ENCODE results near the gene SNCB.

GRCh38 chr5:176664886-176665285 lies 34.6 kb upstream of the SNCB start:
- TF ChIP-seq, protein P1, sequence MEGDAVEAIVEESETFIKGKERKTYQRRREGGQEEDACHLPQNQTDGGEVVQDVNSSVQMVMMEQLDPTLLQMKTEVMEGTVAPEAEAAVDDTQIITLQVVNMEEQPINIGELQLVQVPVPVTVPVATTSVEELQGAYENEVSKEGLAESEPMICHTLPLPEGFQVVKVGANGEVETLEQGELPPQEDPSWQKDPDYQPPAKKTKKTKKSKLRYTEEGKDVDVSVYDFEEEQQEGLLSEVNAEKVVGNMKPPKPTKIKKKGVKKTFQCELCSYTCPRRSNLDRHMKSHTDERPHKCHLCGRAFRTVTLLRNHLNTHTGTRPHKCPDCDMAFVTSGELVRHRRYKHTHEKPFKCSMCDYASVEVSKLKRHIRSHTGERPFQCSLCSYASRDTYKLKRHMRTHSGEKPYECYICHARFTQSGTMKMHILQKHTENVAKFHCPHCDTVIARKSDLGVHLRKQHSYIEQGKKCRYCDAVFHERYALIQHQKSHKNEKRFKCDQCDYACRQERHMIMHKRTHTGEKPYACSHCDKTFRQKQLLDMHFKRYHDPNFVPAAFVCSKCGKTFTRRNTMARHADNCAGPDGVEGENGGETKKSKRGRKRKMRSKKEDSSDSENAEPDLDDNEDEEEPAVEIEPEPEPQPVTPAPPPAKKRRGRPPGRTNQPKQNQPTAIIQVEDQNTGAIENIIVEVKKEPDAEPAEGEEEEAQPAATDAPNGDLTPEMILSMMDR (IDR thresholded peaks at IDR 0.05) = no peak
- no peak for TF ChIP-seq EP300 (IDR thresholded peaks at IDR 0.05)
